Ammon's horn (tissue), 1 donor: ENCODE data around the gene TMEM181.
"Not testable (repeated sequence)": the region's sequence is repeated elsewhere in the genome, so short reads cannot be mapped to it uniquely, and the experiment has no call there.

Source experiments
- DNase-seq: peaks from one replicate; pipeline ENCODE4 v3.0.0-alpha.2; 2016; ENCODE audit warnings: low spot score

Gene TMEM181

DNA sequence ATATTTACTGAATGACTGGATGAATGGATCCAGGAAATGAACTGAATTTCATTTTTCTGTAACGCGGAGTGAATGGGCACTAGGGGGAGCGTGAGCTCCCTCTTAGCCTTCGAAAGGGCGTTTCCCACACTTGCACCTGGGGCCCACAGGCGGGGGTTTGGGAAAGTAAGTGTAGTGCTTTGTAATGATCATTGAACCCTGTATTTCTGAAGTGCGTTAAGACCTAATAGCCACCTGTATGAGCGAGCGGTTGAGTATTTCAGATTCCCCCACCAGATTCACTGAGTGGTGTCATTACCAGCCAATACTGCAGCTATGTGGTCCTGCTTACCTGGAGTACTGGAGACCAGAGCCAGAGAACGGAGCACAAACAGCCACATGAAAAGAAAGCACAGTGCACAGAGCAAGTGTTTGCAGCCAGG, 100.5 kb downstream of the TMEM181 start:
- DNase-seq: no peak

DNA sequence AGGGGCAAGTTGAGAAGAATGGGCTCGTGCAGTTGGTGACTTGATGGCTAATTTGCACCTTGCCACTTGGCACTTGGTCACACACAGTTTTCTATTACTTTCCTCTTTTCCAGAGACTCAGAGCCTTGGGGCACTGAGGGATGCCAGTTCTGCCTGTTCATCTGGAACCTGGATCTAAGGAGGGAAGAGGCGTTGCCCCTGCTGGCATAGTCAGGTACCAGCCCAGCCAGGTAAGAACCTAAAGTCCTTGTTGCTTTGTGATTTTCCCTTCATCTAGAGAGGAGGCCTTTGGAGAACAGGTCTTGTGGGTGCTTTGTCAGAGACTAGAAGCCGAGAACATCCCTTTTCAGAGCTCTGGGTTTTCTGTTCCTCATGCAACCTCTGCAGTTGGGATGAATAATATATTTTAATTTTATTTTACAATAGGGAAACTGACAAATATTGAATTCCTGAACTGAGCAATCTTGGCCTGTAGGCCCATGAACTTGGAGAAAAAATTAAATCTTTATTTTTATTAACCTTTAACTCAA, 101.3 kb downstream of the TMEM181 start:
- DNase-seq: no peak

- DNase-seq: no peak
These were observed 102.7 kb downstream of the TMEM181 start for GRCh38 chr6:158662607-158662953.

DNA sequence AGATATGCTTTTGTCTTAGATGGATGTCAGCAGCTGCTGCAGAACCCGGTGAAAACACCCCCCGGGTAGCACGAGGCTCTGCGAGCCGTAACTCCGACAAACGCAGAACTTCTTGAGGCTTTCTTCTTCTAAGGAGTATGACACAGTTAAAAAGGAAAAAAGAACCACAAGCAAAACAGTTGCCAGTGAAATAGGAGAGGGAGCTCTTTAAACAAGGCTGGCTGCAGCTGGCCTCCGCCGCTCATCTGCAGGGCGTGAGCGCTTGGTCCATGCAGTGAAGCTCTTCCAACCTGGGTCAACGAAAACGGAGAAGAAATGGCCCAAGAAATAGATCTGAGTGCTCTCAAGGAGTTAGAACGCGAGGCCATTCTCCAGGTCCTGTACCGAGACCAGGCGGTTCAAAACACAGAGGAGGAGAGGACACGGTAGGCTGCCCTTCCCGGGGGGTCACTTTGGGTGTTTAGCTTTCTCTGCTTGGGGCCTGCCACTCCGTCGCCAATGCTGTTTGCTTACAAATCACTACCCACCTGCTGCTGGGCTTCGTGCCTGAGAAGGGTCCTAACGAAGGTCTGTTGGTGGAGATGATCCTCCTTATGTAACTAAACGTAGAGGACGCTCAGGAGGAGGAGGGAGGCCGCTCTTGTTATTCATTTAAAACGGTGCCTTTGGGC, 103.2 kb downstream of the TMEM181 start:
- no peak for DNase-seq

GRCh38 chr6:158663625-158664165, 103.8 kb downstream of the TMEM181 start:
- no peak for DNase-seq

GRCh38 chr6:158665332-158665731, 105.4 kb downstream of the TMEM181 start:
- DNase-seq: no peak

DNA sequence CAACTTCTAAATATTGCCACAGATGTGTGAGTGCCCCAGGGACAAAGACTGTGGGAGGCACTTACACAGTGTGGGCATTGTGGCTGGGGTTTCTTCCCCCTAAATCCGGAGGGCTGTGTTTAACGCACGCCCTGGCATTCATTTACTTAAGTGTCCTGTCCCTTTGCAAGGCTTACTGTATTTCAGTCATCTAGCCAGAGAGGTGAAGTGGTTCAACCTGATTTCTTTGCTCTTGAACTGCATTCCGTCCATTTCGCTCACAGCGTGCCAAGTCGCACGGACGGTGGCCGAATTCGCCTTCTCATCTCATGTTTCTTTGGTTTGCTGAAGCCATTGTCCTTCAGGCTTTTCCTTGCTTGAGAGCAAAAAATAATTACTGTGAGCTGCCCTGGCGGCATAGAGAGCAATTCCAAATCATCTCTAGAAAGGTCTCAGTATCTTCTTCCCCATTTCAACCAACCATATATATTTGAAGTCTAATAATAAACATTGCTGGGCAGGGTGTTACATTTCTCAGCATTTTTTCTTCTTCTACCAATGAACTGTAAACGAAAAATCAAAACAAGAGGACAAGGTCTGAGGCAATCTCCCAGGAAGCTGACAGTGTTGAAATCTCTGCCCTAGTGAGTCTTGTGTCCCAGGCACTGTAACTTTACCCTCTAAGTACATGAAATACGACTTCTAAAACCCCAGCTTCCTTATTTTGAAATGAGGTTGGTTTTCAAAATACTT, 106.9 kb downstream of the TMEM181 start:
- peak; percentile 47 for DNase-seq

GRCh38 chr6:158667360-158667981, 107.6 kb downstream of the TMEM181 start:
- DNase-seq: no peak

- no peak for DNase-seq
These were observed 108.8 kb downstream of the TMEM181 start for GRCh38 chr6:158668707-158669103.

GRCh38 chr6:158669145-158670035, 109.5 kb downstream of the TMEM181 start:
- no peak for DNase-seq

GRCh38 chr6:158672119-158672518, 112.2 kb downstream of the TMEM181 start:
- not testable (repeated sequence) for DNase-seq

- no peak for DNase-seq
These were observed 112.8 kb downstream of the TMEM181 start for GRCh38 chr6:158672726-158673125.

DNA sequence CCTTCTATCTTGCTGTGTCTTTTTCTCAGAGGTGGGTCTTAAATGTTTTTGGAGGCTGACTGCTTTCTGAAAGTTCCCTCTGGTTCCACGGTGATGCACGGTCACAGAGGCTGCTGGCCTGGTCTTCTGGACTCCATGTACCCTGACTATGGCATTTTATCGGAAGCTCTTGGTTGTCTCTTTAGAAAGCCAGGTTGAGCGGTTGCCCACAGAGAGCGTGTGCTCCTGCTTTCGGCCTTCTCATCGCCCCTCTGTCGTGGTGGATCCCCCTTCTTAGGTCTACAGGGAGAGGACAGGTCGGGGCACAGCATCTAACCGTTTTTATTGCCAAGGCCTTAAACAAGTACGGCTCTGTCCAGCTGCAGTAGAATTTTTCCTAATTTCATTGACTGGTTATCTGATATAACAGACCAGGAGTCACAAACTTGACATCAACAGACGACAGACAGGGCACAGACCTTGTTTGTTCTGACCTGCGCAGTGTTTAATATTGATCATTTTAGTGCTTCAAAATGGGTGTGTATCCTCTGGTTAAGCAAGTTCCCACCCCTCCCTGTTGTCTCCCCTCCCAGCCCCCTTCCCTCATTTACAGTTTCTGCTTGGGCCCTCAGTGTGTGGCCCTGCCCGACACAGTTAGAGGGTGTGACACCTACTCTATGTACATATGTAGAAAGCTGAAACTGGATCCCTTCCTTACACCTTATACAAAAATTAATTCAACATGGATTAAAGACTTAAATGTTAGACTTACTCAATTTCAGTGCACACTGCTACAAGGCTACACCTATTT, 114.6 kb downstream of the TMEM181 start:
- DNase-seq: no peak

DNA sequence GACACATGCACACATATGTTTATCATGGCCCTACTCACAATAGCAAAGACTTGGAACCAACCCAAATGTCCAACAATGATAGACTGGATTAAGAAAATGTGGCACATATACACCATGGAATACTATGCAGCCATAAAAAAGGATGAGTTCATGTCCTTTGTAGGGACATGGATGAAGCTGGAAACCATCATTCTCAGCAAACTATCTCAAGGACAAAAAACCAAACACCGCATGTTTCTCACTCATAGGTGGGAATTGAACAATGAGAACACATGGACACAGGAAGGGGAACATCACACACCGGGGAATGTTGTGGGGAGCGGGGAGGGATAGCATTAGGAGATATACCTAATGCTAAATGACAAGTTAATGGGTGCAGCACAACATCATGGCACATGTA, 117.2 kb downstream of the TMEM181 start:
- not testable (repeated sequence) for DNase-seq

GRCh38 chr6:158677906-158678578, 118.2 kb downstream of the TMEM181 start:
- DNase-seq: no peak

GRCh38 chr6:158680015-158680414, 120.1 kb downstream of the TMEM181 start:
- DNase-seq: no peak

DNA sequence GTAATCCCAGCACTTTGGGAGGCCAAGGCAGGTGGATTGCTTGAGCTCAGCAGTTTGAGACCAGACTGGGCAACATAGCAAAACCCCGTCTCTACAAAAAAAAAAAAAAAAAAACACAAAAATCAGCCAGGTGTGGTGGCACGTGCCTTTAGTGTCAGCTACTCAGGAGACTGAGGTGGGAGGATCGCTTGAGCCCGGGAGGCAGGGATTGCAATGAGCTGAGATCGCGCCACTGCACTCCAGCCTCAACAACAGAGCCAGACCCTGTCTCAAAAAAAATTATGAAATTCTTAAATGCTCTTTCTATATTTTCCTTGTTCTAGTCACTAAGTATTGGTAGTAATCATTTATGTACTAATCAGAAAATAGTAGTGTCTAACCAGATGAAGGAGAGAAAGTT, 120.6 kb downstream of the TMEM181 start:
- DNase-seq: no peak

DNA sequence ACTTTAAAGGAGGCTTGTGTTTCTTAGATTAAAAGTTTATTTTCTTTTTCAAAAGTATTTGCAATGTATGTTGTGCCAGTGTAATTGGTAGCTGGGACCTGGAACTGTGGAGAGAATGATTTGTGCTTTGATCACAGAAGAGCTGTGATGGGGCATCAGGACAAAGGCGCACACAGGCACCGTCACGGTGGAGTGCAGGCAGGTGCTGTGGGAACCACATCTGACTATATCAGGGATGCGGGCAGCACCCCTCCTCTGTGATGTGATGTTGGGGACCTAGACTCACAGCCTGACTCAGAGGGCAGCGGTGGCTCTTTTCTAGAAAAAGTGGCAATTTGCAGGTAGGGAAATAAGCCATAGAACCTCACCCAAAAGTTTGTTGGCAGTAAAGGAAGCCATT, 124.4 kb downstream of the TMEM181 start:
- DNase-seq: no peak

DNA sequence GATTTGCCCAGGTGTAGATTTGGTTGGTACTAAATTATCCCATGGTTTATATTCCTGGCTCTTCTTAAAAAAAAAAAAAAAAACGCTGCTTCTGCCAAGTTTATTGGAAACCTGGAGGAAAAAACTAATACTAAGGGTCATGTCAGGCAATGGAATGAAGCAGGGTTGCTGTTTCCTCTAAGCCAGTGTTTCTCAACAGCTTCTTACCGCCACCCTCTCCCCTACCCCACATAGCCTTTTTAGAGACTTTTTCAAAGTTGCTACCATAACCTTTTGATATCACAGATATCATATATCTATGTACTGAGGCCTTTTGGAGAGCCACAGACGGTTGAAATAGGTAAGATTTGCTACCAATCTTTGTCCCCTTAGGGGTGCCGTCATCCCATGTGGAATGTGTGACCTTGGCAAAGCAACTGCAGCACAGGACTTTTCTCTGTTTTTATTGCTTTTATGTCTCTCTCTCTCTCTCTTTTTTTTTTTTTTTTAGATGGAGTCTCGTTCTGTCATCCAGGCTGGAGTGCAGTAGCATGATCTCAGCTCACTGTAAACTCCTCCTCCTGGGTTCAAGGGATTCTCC, 124.9 kb downstream of the TMEM181 start:
- no peak for DNase-seq
